HepG2 (cell line): Measurements from ENCODE around the gene CCL16. TPM values are rescaled to one million over a fixed set of nuclear protein-coding genes. Genes with fewer than 3 reads are reported as not detected.

Source experiments
- AGO2 ChIP-seq: fragments of 200-400 bp; formaldehyde crosslinking; optimal IDR thresholded peaks from 2 replicates; pipeline ENCODE3; 2017; ENCODE audit warnings: mild to moderate bottlenecking, low read depth, low read length, moderate library complexity
- AHR ChIP-seq: IDR thresholded peaks from 2 replicates; pipeline ENCODE4 v1.6.1; 2018; ENCODE audit warnings: missing genetic modification reagents, missing compliant biosample characterization
- CTCF ChIP-seq: sonication (generic); formaldehyde crosslinking; IDR thresholded peaks from 2 replicates; pipeline ENCODE4 v1.5.0; 2020; ENCODE audit warnings: mild to moderate bottlenecking, missing genetic modification reagents, moderate library complexity
- DR1 ChIP-seq: sonication (generic); formaldehyde crosslinking; IDR thresholded peaks from 2 replicates; pipeline ENCODE4 v1.8.0; 2021; ENCODE audit warnings: mild to moderate bottlenecking, missing genetic modification reagents, inconsistent platforms
- DRAP1 ChIP-seq: IDR thresholded peaks from 2 replicates; pipeline ENCODE4 v1.6.1; 2016; ENCODE audit warnings: missing genetic modification reagents, missing compliant biosample characterization
- ELF4 ChIP-seq: sonication (generic); formaldehyde crosslinking; IDR thresholded peaks from 2 replicates; pipeline ENCODE4 v1.5.0; 2020; ENCODE audit warnings: missing genetic modification reagents, mild to moderate bottlenecking, moderate library complexity, borderline replicate concordance
- ETS1 ChIP-seq: sonication (generic); formaldehyde crosslinking; IDR thresholded peaks from 2 replicates; pipeline ENCODE4 v1.4.0; 2020; ENCODE audit warnings: missing genetic modification reagents
- FLYWCH1 ChIP-seq: sonication (generic); formaldehyde crosslinking; IDR thresholded peaks from 2 replicates; pipeline ENCODE4 v1.8.1; 2023; ENCODE audit warnings: mild to moderate bottlenecking, missing genetic modification reagents
- IKZF4 ChIP-seq: sonication (generic); formaldehyde crosslinking; IDR thresholded peaks from 2 replicates; pipeline ENCODE4 v1.5.1; 2020; ENCODE audit warnings: borderline replicate concordance, mild to moderate bottlenecking, low read depth, missing genetic modification reagents; ENCODE audit errors: not compliant biosample characterization
- IRF2 ChIP-seq: IDR thresholded peaks from 2 replicates; pipeline ENCODE4 v1.6.1; 2018; ENCODE audit warnings: missing genetic modification reagents, missing compliant biosample characterization
- MLLT10 ChIP-seq: sonication (generic); formaldehyde crosslinking; IDR thresholded peaks from 2 replicates; pipeline ENCODE4 v1.4.0; 2020; ENCODE audit warnings: missing genetic modification reagents
- NFE2L2 ChIP-seq: fragments of 150-350 bp; IDR thresholded peaks from 2 replicates; pipeline ENCODE4 v1.6.1; 2014; ENCODE audit warnings: low read length
- POLR2A ChIP-seq, 2 experiments: IDR thresholded peaks; 2 replicates each; pipeline ENCODE4 v1.6.1; 2011; ENCODE audit warnings: low read depth in 2 of 2, low read length in 2 of 2, mild to moderate bottlenecking in 1 of 2, moderate library complexity in 1 of 2; ENCODE audit not compliant: insufficient read depth in 1 of 2
- SATB2 ChIP-seq: sonication (generic); formaldehyde crosslinking; IDR thresholded peaks from 2 replicates; pipeline ENCODE4 v1.5.0; 2020; ENCODE audit warnings: missing genetic modification reagents
- SMAD1 ChIP-seq: sonication (generic); formaldehyde crosslinking; IDR thresholded peaks from 2 replicates; pipeline ENCODE4 v1.4.0; 2020; ENCODE audit warnings: missing genetic modification reagents, low read depth, mild to moderate bottlenecking, borderline replicate concordance
- SRF ChIP-seq: IDR thresholded peaks from 2 replicates; pipeline ENCODE4 v1.6.1; 2011; ENCODE audit warnings: mild to moderate bottlenecking, low read depth, low read length, moderate library complexity
- ZNF124 ChIP-seq: sonication (generic); formaldehyde crosslinking; IDR thresholded peaks from 2 replicates; pipeline ENCODE4 v1.4.0; 2020; ENCODE audit warnings: missing genetic modification reagents
- ZNF207 ChIP-seq: fragments of 450-650 bp; IDR thresholded peaks from 2 replicates; pipeline ENCODE4 v1.6.1; 2016; ENCODE audit warnings: antibody characterized with exemption, borderline replicate concordance
- ZNF224 ChIP-seq: sonication (generic); formaldehyde crosslinking; IDR thresholded peaks from 2 replicates; pipeline ENCODE4 v1.5.0; 2020; ENCODE audit warnings: mild to moderate bottlenecking, missing genetic modification reagents
- ZNF232 ChIP-seq: sonication (generic); formaldehyde crosslinking; IDR thresholded peaks from 2 replicates; pipeline ENCODE4 v1.4.0; 2020; ENCODE audit warnings: missing genetic modification reagents, borderline replicate concordance
- ZNF256 ChIP-seq: sonication (generic); formaldehyde crosslinking; conservative IDR thresholded peaks from 2 replicates; pipeline ENCODE4 v1.4.0; 2020; ENCODE audit warnings: missing genetic modification reagents
- ZNF274 ChIP-seq: sonication (generic); formaldehyde crosslinking; IDR thresholded peaks from 2 replicates; pipeline ENCODE4 v1.5.1; 2020; ENCODE audit warnings: mild to moderate bottlenecking, missing genetic modification reagents
- ZNF513 ChIP-seq: sonication (generic); formaldehyde crosslinking; conservative IDR thresholded peaks from 2 replicates; pipeline ENCODE4 v1.5.0; 2020; ENCODE audit warnings: missing genetic modification reagents
- ZNF670 ChIP-seq: sonication (generic); formaldehyde crosslinking; IDR thresholded peaks from 2 replicates; pipeline ENCODE4 v1.8.0; 2022; ENCODE audit warnings: mild to moderate bottlenecking, missing genetic modification reagents, borderline replicate concordance
- ZNF746 ChIP-seq: sonication (generic); formaldehyde crosslinking; IDR thresholded peaks from 2 replicates; pipeline ENCODE4 v1.8.0; 2022; ENCODE audit warnings: mild to moderate bottlenecking, missing genetic modification reagents
- ZXDC ChIP-seq: sonication (generic); formaldehyde crosslinking; IDR thresholded peaks from 2 replicates; pipeline ENCODE4 v1.5.0; 2020; ENCODE audit warnings: mild to moderate bottlenecking, missing genetic modification reagents
- polyA plus RNA-seq, 8 experiments: library from polyadenylated mRNA; depleted of rRNA in 3 of 8; stranded (reverse) in 7 of 8; unstranded in 1 of 8; fragments of >200 nt; fragmentation: Illumina TruSeq in 4 of 8; extraction: Trizol in 4 of 8; gene quantifications; 2 replicates each; pipeline versions ENCODE4 v1.2.1 to v1.2.3, GENCODE V29; 2011 to 2016; ENCODE audit warnings: low read depth in 4 of 8, missing spikeins in 1 of 8, mixed read lengths in 1 of 8; ENCODE audit not compliant: insufficient read depth in 1 of 8
- total RNA-seq, 5 experiments: library from RNA; depleted of rRNA; stranded (reverse); fragments of >200 nt; fragmentation: Illumina TruSeq; extraction: Trizol; gene quantifications; 2 replicates each; pipeline ENCODE4 v1.2.3, GENCODE V29; 2016; ENCODE audit warnings: low read depth in 1 of 5

Gene CCL16
- total and polyA plus RNA-seq, 2 of the 13 experiments (the other 11 are each of a cell fraction or from before 2014, with no cell fraction given) = 2.0 to 14.7 TPM

GRCh38 chr17:35981908-35982330, 622 bp upstream of the CCL16 start (continued):
- TF ChIP-seq ZXDC = no peak
- TF ChIP-seq ZNF256 (CRISPR knock-in tag) = no peak
- TF ChIP-seq ZNF746 (CRISPR knock-in tag) = no peak
- TF ChIP-seq ZNF513 (CRISPR knock-in tag) = no peak
- no peak for TF ChIP-seq SRF
- no peak for TF ChIP-seq AGO2
- no peak for TF ChIP-seq ZNF124 (CRISPR knock-in tag)
- no peak for TF ChIP-seq MLLT10 (CRISPR knock-in tag)
- TF ChIP-seq ZNF670 = no peak
- no peak for TF ChIP-seq IKZF4 (CRISPR knock-in tag)
- TF ChIP-seq DR1 (CRISPR knock-in tag) = no peak
- TF ChIP-seq AHR (CRISPR knock-in tag) = 0 out of 2 replicates have a peak, but pooled peaks have one; percentile 58
- no peak for TF ChIP-seq ZNF207
- no peak for TF ChIP-seq ETS1
- peak; percentile 87 for TF ChIP-seq CTCF (CRISPR knock-in tag)
- no peak for TF ChIP-seq ZNF224 (CRISPR knock-in tag)
- TF ChIP-seq ELF4 (CRISPR knock-in tag) = no peak
- no peak for TF ChIP-seq SMAD1 (CRISPR knock-in tag)
- peak; percentile 70 for TF ChIP-seq IRF2
- no peak for TF ChIP-seq DRAP1 (CRISPR knock-in tag)
- no peak for TF ChIP-seq NFE2L2
- no peak for TF ChIP-seq ZNF274
- TF ChIP-seq FLYWCH1 (CRISPR knock-in tag) = no peak
- TF ChIP-seq SATB2 (CRISPR knock-in tag) = no peak
- no peak for TF ChIP-seq ZNF232
- TF ChIP-seq POLR2A (IDR thresholded peaks at IDR 0.05; ENCODE audit: insufficient read depth in 1 of 2, low read depth in 2 of 2, low read length in 2 of 2) = no peak
